HG02763 (cell line): ENCODE data around the gene HSD3B1.
"Not testable (repeated sequence)": the region's sequence is repeated elsewhere in the genome, so short reads cannot be mapped to it uniquely, and the experiment has no call there.

Experiments used
- ATAC-seq: cut with Tn5 transposase; IDR thresholded peaks from one replicate; pipeline ENCODE4 v1.9.1; 2021; ENCODE audit warnings: mild to moderate bottlenecking, moderate library complexity; ENCODE audit not compliant: unreplicated experiment

The HSD3B1 gene

DNA sequence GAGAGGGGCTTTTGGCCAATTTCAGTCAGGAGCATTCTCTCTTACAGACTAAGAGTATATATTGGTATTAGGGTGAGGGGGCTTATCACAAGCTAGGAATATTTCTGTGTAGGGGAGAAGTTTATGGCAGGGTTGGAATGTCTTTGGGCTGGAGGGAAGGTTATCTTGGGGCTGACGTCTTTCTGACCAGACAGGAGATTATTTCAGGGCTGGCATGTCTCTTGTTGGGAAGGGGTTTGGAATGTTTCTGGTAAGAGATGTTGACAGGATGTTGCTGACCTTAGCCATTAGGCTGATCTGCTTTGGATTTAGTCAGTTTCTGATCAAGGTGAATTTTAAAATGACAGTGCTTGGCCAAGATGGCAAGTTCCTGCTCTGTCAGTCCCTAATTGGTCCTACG is 17.8 kb upstream of the HSD3B1 start:
- no peak for ATAC-seq

DNA sequence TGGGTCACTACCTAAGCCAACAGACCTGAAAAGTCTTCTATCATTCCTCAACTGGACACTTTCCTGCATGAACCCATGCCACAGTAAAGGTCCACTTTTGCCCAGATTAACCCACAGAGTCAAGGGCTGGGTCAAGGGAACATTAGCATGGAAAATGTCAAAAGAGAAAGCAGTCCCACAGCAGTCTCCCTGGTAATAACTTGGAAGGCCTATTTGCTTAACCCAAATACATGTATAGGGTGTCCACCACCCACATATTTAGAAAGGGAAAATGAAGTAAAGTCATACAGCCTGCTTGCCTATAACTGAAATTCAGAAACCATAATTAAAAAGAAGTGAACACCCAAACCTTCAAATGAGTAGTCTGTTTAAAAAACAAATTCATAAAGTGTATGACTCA is 16.1 kb upstream of the HSD3B1 start:
- ATAC-seq, result no peak

DNA sequence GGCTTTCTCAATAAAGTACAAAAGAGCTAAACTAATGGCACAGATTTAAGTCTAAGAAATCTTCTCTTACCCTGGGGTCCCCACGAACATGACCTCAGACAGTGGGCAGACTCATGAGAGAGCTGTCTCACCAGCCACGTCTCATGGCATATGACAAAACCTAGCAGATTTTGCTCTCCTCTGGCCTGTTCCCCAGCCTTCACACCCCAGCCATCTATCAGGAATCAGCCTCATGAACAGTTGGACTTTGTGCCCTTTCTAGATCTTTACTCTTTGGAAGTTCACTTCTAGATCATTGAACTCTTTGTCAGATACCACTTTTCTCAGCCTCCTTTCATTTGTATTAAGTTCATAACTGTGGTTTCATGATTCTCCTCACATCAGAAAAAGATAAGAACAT is 14.2 kb upstream of the HSD3B1 start:
- no peak for ATAC-seq

DNA sequence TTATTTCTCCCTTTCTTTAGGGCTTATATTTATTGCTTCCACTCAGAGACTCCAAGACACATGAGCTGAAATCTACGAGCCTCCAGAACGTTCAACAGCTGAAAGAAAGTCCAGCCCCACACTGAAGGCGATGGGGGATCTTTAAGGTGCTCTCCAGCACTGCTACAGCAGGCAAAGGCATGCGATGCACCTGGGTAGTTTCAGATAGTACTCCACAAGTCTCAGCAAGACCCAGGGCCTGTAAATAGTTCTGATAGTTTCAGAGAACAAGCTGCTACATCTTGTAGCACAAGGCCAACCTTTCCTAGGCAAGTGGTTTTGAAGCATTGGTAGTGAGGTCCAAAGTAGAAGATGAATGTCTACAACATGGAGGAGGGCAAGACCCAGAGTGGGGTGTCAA is 2.2 kb upstream of the HSD3B1 start:
- ATAC-seq, result no peak

GRCh38 chr1:119510046-119510445 is 3.0 kb downstream of the HSD3B1 start:
- no peak for ATAC-seq

DNA sequence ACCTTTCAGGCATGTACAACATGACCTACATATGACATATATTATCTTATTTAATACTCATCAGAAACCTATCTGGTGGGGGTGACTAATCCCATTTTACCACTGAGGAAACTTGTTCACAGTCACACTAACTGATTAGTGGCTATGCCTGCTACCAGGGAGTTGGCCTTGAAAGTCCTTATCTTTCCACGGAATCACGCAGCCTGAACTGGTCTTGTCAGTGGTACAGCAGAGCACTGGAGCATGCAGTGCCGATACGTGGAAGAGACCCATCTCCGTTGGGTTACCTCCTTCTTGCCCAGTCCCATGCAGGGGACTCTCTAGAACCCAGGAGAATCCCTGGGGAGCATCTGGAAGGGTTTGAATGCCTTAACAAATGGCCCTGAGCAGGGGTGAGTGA is 8.2 kb downstream of the HSD3B1 start:
- ATAC-seq, result no peak

DNA sequence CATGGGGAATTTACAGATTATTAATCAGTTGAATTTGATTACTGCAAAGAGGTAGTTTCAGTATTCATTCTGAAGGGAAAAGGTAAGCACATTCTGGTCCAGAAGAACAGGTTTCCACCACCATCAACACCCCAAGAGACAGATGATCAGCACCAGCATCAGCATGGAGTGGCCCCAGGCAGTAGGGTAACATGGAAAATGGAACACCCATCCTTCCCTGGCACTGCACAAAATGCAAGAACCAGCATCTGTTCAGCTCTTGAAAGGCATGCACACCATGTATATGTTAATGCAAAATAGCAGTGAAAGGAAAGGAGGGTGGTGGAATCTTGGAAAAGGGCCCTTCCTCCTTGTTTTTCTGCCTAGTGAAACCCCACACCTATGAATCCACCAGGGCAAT is 9.2 kb downstream of the HSD3B1 start:
- ATAC-seq, result no peak

DNA sequence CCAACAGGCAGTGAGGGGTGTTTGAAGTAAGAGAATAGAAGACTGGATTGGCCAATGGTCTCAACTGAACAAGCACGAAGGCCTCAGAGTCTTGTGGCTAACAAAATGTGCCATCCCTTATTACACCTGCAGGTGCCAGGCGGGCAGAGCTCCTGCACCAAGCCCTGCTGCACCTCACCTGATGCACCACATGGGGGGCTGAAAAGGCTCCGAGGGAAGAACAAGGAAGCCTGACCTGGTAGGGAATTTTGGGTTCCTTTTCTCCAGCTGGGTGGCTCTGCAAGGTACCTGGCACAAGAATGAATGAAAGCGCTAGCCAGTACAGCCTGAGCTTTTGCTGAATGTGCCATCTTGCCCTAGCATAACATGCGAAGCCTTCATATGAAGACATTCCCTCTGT is 9.7 kb downstream of the HSD3B1 start:
- no peak for ATAC-seq

GRCh38 chr1:119517667-119518066 is 10.7 kb downstream of the HSD3B1 start:
- ATAC-seq, result not testable (repeated sequence)

DNA sequence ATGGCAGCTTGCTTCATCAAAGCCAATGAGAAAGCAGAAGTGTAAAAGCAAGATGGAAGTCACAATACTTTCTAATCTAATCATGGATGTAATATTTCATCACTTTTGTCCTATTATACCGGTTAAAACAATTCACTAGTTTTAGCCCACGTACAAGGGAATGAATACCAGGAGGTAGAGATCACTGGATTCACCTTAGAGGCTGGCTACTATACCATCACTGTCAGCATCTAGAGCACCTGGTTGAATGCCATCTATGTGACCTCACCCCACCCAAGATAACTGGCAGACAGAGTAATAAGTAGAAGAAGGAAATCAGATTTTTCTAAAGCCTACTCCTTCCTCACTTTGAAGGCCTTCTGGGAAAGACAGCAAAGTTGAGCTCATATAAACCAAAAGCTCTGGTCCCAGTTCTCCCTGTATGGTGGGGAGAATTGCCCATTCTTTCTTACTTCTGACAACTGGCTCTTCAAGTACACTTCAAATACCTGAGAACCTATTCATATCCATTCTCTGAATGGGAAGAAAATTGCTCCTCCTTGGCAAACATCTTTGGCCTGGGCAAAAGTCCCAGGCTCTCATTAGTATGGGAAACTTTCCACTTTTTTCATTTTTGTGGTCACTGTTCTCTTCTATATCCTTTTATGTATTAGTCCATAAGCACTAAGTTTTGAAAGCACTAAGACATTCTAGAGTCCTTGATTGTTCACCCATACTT is 24.8 kb downstream of the HSD3B1 start:
- ATAC-seq, result no peak

GRCh38 chr1:119532324-119532910 is 25.4 kb downstream of the HSD3B1 start:
- ATAC-seq, result no peak

DNA sequence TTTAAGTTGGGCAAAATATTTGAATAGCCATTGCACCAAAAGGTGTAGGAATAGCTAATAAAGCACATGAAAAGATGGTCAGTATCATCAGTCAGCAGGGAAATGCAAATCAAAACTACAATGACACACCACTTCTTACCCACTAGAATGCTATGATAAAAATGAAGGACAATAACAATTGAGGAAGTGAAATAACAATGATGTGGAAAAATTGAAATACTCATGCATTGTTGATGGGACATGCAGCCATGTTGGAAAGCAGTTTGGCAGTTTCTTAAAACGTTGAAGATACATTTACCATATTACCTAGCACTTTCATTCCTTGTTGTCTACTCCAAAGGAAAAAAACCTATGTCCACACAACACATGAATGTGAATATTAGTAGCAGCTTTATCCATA is 28.4 kb downstream of the HSD3B1 start:
- no peak for ATAC-seq

- ATAC-seq, result no peak
Measured at GRCh38 chr1:119537966-119538365, 31.0 kb downstream of the HSD3B1 start.

DNA sequence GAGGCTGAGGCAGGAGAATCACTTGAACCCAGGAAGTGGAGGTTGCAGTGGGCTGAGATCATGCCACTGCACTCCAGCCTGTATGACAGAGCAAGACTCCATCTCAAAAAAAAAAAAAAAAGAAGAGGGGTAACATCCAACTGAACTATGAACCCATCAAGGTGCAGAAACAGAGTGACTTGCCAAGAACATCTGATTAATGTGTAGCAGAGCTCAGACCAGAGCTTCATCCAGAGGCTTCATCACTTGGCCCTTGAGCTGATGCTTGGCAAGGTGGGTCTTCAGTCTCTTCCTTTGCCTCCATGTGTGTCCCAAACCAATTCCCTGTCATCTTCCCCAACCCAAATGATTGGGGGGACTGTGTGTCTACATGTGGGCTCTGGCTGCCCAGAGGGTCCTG is 32.6 kb downstream of the HSD3B1 start:
- no peak for ATAC-seq

- no peak for ATAC-seq
Measured at GRCh38 chr1:119541389-119541788, 34.4 kb downstream of the HSD3B1 start.

DNA sequence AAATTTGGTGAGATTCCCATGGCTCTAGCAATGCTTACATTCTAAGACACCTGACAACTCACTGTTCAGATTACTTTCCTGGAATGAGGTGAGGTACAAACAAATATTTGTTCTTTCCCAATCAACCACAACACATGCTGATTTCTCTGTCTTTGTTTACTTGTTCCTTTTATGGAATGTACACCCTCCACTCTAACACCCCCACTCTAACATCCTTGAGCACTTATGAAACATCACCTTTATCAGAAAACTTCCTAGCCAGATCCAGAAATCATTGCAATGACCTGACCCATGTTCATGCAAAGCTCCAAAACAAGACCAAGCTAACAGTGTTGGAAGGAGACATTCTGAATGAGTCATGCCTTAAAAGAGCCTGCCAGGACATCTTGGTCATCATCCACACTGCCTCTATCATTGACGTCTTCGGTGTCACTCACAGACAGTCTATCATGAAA is 35.5 kb downstream of the HSD3B1 start:
- ATAC-seq, result no peak

GRCh38 chr1:119544165-119544762 is 37.3 kb downstream of the HSD3B1 start:
- no peak for ATAC-seq

- no peak for ATAC-seq
Measured at GRCh38 chr1:119546641-119547040, 39.6 kb downstream of the HSD3B1 start.

- ATAC-seq, result no peak
Measured at GRCh38 chr1:119547306-119547705, 40.3 kb downstream of the HSD3B1 start.

- no peak for ATAC-seq
Measured at GRCh38 chr1:119547805-119548204, 40.8 kb downstream of the HSD3B1 start.

DNA sequence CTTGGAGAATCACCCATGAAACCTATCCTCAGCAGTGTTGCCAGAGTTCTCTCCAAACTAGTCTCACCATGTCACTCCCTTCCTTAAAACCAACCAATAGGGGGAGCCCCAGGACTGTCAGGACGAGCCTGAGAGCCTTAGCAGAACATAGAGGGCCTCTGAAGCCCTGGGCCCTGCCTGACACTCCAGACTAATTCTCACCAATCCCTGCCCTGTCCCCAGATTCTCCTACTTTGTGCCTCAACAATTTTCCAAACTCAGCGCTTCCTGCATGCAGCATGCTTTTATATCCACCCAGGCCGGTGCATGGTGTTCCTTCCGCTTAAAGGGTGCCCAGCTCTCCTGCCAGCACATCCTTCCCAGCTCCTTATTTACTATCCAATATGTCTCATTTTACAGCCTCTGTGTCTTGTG is 42.7 kb downstream of the HSD3B1 start:
- ATAC-seq, result no peak

DNA sequence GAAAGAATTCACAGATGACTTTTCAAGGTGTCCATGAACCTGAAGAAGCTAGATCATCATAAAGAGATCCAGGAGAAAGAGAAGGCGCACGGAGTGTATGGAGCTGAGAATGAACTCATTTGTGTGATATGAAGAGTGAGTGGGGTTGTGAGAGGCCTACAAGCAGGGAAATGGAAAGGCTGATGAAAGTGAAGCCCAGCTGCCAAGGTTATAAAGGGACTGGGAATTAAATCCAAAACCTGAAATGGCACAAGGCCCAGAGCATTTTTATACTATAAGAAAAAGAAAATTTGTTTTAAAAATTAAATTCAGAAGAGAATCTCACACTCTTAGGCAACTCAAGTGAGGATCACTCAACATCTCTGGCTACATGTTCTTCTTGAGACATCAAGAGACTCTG is 43.4 kb downstream of the HSD3B1 start:
- no peak for ATAC-seq
